K562 (cell line): ENCODE measurements around the gene NUF2. TPM values are rescaled to one million over a fixed set of nuclear protein-coding genes. Genes with fewer than 3 reads are reported as not detected.

Source experiments
- ATAC-seq: fragments of 200-7000 bp; cut with Tn5 transposase; 3 replicates; pipeline ENCODE4 v1.9.1; 2020; ENCODE audit warnings: moderate library complexity
- BruUV-seq: library from RNA; stranded (reverse); fragments of 400-500 nt; replicated peaks from 2 replicates; lab custom pipeline; 2021; lab: Mats Ljungman, UMichigan
- CTCF ChIA-PET: fragments of 300-600 bp; formaldehyde crosslinking; extraction: SDS; loops from one replicate; lab custom pipeline; 2021; ENCODE audit warnings: low intra/inter-chr PET ratio; lab: Yijun Ruan, JAX
- POLR2A ChIA-PET: fragments of 300-600, 350-650 bp; sonication (Branson Sonifier 250); formaldehyde crosslinking; extraction: SDS; loops from one replicate; lab custom pipeline; 2021; ENCODE audit warnings: antibody characterized with exemption, inconsistent platforms; lab: Yijun Ruan, JAX
- DNase-seq, 4 experiments: peaks; one replicate each; pipeline versions ENCODE4 v3.0.0 to v3.0.0-alpha.2; 2011 to 2018; ENCODE audit warnings: low spot score in 3 of 4, mixed read lengths in 3 of 4; ENCODE audit errors: extremely low read depth in 1 of 4
- FAIRE-seq: peaks from 2 replicates; lab custom pipeline; 2011; peaks lifted over from hg19 to GRCh38; lab: Jason Lieb, UNC
- H2AFZ ChIP-seq: 2 replicates; pipeline ENCODE4 v1.6.0; 2011; ENCODE audit warnings: low read depth, low read length, control low read depth, inconsistent platforms
- H3K27ac ChIP-seq: fragments of 200-600 bp; 3 replicates; pipeline ENCODE4 v1.8.0; 2011; ENCODE audit warnings: low read depth, mild to moderate bottlenecking, control low read depth, inconsistent platforms, low read length, moderate library complexity, mixed read lengths; ENCODE audit errors: extremely low read depth
- H3K27me3 ChIP-seq, 2 experiments: fragments of 300-600 bp in 1 of 2; 2 replicates in 1 of 2; 3 replicates in 1 of 2; pipeline versions ENCODE4 v1.6.0 to v1.8.0; 2011; ENCODE audit warnings: inconsistent platforms in 2 of 2, low read length in 2 of 2, mild to moderate bottlenecking in 1 of 2, mixed read lengths in 1 of 2, moderate library complexity in 1 of 2; ENCODE audit not compliant: control insufficient read depth in 2 of 2, insufficient read depth in 2 of 2
- H3K36me3 ChIP-seq: fragments of 300-600 bp; 3 replicates; pipeline ENCODE4 v1.8.0; 2011; ENCODE audit warnings: mild to moderate bottlenecking, low read length, inconsistent platforms; ENCODE audit not compliant: control insufficient read depth, insufficient read depth
- H3K4me1 ChIP-seq, 2 experiments: fragments of 200-600 bp in 1 of 2; replicated peaks in 1 of 2; 2 replicates in 1 of 2; 3 replicates in 1 of 2; pipeline versions ENCODE4 v1.5.1 to v1.8.0; 2011; ENCODE audit warnings: inconsistent platforms in 2 of 2, low read length in 2 of 2, mild to moderate bottlenecking in 1 of 2, mixed read lengths in 1 of 2, moderate library complexity in 1 of 2; ENCODE audit not compliant: control insufficient read depth in 2 of 2, insufficient read depth in 2 of 2
- H3K4me2 ChIP-seq: 2 replicates; pipeline ENCODE4 v1.6.1; 2011; ENCODE audit warnings: low read length, control low read depth, inconsistent platforms, mixed read lengths; ENCODE audit not compliant: insufficient read depth
- H3K4me3 ChIP-seq: fragments of 200-600 bp; sonication (generic), shearing (Covaris generic); 2 replicates; pipeline ENCODE4 v1.5.1; 2016; ENCODE audit warnings: control low read depth, inconsistent platforms
- H3K79me2 ChIP-seq: fragments of 200-600 bp; 3 replicates; pipeline ENCODE4 v1.8.0; 2011; ENCODE audit warnings: low read length, inconsistent platforms; ENCODE audit not compliant: control insufficient read depth, insufficient read depth
- H3K9ac ChIP-seq, 2 experiments: 2 replicates each; pipeline versions ENCODE4 v1.6.0 to v1.6.1; 2011; ENCODE audit warnings: low read depth in 2 of 2, low read length in 2 of 2, control low read depth in 1 of 2, inconsistent platforms in 1 of 2, mild to moderate bottlenecking in 1 of 2, mixed read lengths in 1 of 2; ENCODE audit not compliant: insufficient read depth in 1 of 2
- H3K9me1 ChIP-seq: one replicate; pipeline ENCODE4 v1.6.0; 2011; ENCODE audit warnings: inconsistent platforms, mild to moderate bottlenecking, low read length, moderate library complexity; ENCODE audit not compliant: control insufficient read depth, insufficient read depth
- H3K9me3 ChIP-seq: replicated peaks from 2 replicates; pipeline ENCODE4 v1.5.1; 2011; ENCODE audit warnings: low read depth, low read length, inconsistent platforms; ENCODE audit not compliant: control insufficient read depth, insufficient read depth
- H4K20me1 ChIP-seq: replicated peaks from 2 replicates; pipeline ENCODE4 v1.6.1; 2011; ENCODE audit warnings: low read length, inconsistent platforms, mixed read lengths; ENCODE audit not compliant: control insufficient read depth, insufficient read depth
- CTBP1 ChIP-seq: fragments of 450-650 bp; IDR thresholded peaks from 2 replicates; pipeline ENCODE4 v1.6.1; 2016; ENCODE audit warnings: borderline replicate concordance
- ELF1 ChIP-seq: fragments of 200-800 bp; sonication (Bioruptor generic); IDR thresholded peaks from 2 replicates; pipeline ENCODE4 v1.6.1; 2016; ENCODE audit warnings: missing genetic modification characterization, missing compliant biosample characterization
- FOXJ3 ChIP-seq: sonication (generic); formaldehyde crosslinking; IDR thresholded peaks from 2 replicates; pipeline ENCODE4 v1.4.0; 2020; ENCODE audit warnings: mild to moderate bottlenecking, missing genetic modification reagents
- KDM4B ChIP-seq, 2 experiments: fragments of 450-650 bp in 1 of 2; sonication (generic) in 1 of 2; IDR thresholded peaks; 2 replicates each; pipeline ENCODE4 v1.6.1; 2016 to 2017; ENCODE audit warnings: borderline replicate concordance in 2 of 2, antibody characterized with exemption in 1 of 2, low read depth in 1 of 2, mild to moderate bottlenecking in 1 of 2
- PRMT5 ChIP-seq: sonication (generic); formaldehyde crosslinking; IDR thresholded peaks from 2 replicates; pipeline ENCODE4 v1.5.0; 2020; ENCODE audit warnings: missing genetic modification reagents
- SMARCB1 ChIP-seq: IDR thresholded peaks from 2 replicates; pipeline ENCODE4 v1.6.1; 2011; ENCODE audit warnings: improper control_type of control experiment, low read depth; ENCODE audit not compliant: insufficient read length
- ZNF134 ChIP-seq: fragments of 250-450 bp; sonication (Bioruptor Pico); conservative IDR thresholded peaks from 2 replicates; pipeline ENCODE4 v1.4.0; 2020
- ZNF23 ChIP-seq: fragments of 250-450 bp; sonication (Bioruptor Pico); IDR thresholded peaks from 2 replicates; pipeline ENCODE4 v1.4.0; 2020; ENCODE audit warnings: mild to moderate bottlenecking
- ZNF561 ChIP-seq: fragments of 450-650 bp; formaldehyde crosslinking; conservative IDR thresholded peaks from 2 replicates; pipeline ENCODE4 v1.4.0; 2020; ENCODE audit warnings: mild to moderate bottlenecking, moderate library complexity
- WGBS: fragments of 100-300 bp; shearing (Covaris generic); methylation state at CpG from one replicate; pipeline ENCODE4 v1.1.6; 2016; ENCODE audit warnings: low coverage, mixed read lengths; ENCODE audit not compliant: insufficient coverage; ENCODE audit errors: missing lambda C conversion rate; 5-methylcytosine and 5-hydroxymethylcytosine counted together
- in situ Hi-C: fragments of 300-500 bp; cut with MboI; formaldehyde crosslinking; loops from 4 replicates; pipeline ENCODE4 v1.15.0; 2018; ENCODE audit warnings: inconsistent platforms, mixed read lengths
- intact Hi-C: fragments of 100-400 bp; cut with micrococcal nuclease; formaldehyde crosslinking; loops from 2 replicates; pipeline ENCODE4 v1.14.2; 2022
- polyA plus RNA-seq, 8 experiments: library from polyadenylated mRNA; depleted of rRNA in 4 of 8; stranded (reverse) in 5 of 8; unstranded in 3 of 8; fragments of >200 nt; fragmentation: Nextera tagmentation in 2 of 8; fragmentation: Illumina TruSeq in 1 of 8; extraction: Ambion mirVana in 2 of 8; extraction: Trizol in 1 of 8; gene quantifications; 2 replicates each; pipeline versions ENCODE4 v1.2.1 to v1.2.3, GENCODE V29; 2011 to 2014; ENCODE audit warnings: inconsistent platforms in 1 of 8, missing spikeins in 1 of 8
- total RNA-seq, 7 experiments: library from RNA; depleted of rRNA in 6 of 7; stranded (reverse); fragments of >200 nt in 6 of 7; fragmentation: Illumina TruSeq in 2 of 7; extraction: Trizol in 2 of 7; gene quantifications; 2 replicates each; pipeline versions ENCODE4 v1.2.1 to v1.2.3, GENCODE V29; 2011 to 2021; ENCODE audit warnings: low replicate concordance in 1 of 7

The NUF2 gene
- total and polyA plus RNA-seq, 9 of the 15 experiments (the other 6 are each of a cell fraction or from before 2014, with no cell fraction given), result 42.5 to 90.0 (median 60.3) TPM

DNA sequence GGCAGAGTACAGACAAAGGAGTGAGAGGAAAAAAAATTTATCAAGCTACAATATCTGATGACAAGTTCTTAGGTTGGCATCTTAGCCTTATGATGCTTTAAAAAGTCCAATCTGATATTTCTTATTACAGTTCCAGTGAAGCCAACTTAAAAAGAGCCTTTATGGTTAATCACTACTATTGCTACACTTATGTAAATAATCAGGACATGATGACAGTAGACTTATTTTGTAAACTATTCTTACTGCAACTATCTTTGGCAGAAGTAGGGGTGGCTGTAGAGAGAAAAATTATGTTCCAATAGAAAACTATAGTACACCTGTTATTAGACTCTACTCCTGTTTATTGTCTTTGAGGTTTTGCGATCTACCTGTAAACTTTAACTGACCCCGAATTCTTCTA lies 25.8 kb upstream of the NUF2 start:
- no peak for DNase-seq
- Histone ChIP-seq H3K27me3 (no peaks in the 10 kb centered on the region), H3K9ac (no peak overlapping the region), H3K9me1 (no peaks in the 10 kb centered on the region), H3K79me2 (no peaks in the 10 kb centered on the region), H3K4me3 (no peak overlapping the region), H3K27ac (no peak overlapping the region), H3K4me2 (no peak overlapping the region), H3K9me3 (no peaks in the 10 kb centered on the region)
- intact Hi-C loops, result no loop called here
- CTCF ChIA-PET, result no interaction called here
- no peak for FAIRE-seq
- in situ Hi-C loops, result no loop called here
- BruUV-seq, result no TSS peak
- TF ChIP-seq SMARCB1 (no peak), CTBP1 (no peak), ZNF23 (CRISPR knock-in tag) (no peak), ELF1 (tag) (no peak), PRMT5 (CRISPR knock-in tag) (no peak), ZNF134 (CRISPR knock-in tag) (no peak), FOXJ3 (no peak), ZNF561 (CRISPR knock-in tag) (no peak), KDM4B (IDR thresholded peaks at IDR 0.05; ENCODE audit: borderline replicate concordance in 2 of 2, low read depth in 1 of 2) (no peak)
- TF ChIP-seq, all 486 proteins: peak for 0
- no peaks in the 10 kb centered on the region for H4K20me1 ChIP-seq
- no peaks in the 10 kb centered on the region for H3K36me3 ChIP-seq
- WGBS, result 70% methylated on average over 2 of the region's 2 CpGs
- H3K4me1 ChIP-seq, result no peaks in the 10 kb centered on the region
- H2AFZ ChIP-seq, result no peak overlapping the region
- no peak for ATAC-seq
- POLR2A ChIA-PET, result no interaction called here
